H9 (cell line): ENCODE data around the gene AVL9. TPM values are rescaled to one million over a fixed set of nuclear protein-coding genes. Genes with fewer than 3 reads are reported as not detected.

Experiments used
- total RNA-seq: library from RNA; stranded (reverse); gene quantifications from 2 replicates; pipeline ENCODE4 v1.2.1, GENCODE V29; 2021

The AVL9 gene
- total RNA-seq, 1 experiment from 2014 or later: 38.7 TPM

Other genes with a start within 250 kb of the AVL9 start
- 101 and 108 TPM in 2 replicates for gene LSM5, start 5.1 kb upstream of the AVL9 start, total RNA-seq